Measurements from ENCODE around the gene CD59.

DNA sequence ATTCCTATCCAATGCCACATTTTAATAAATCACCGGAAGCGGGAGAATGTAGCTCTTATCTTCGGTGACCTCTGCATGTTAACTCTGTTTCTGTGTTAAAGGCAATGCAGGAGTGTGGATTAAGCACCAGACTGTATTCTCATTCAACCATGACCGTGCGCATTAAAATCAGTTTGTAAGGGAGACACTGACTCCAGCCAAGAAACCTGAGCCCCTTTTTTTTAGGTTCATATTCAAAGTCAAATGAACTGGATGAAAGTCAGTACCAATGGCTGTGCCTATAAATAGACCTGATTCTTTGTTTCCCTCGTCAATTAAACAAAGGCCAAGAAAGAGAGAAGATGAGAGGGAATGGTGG lies 67.8 kb downstream of the CD59 start:
- TF ChIP-seq, protein P1, sequence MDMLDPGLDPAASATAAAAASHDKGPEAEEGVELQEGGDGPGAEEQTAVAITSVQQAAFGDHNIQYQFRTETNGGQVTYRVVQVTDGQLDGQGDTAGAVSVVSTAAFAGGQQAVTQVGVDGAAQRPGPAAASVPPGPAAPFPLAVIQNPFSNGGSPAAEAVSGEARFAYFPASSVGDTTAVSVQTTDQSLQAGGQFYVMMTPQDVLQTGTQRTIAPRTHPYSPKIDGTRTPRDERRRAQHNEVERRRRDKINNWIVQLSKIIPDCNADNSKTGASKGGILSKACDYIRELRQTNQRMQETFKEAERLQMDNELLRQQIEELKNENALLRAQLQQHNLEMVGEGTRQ (IDR thresholded peaks at IDR 0.05): no peak
- TF ChIP-seq RARB (CRISPR knock-in tag; IDR thresholded peaks at IDR 0.05) (no peak), EP300 (IDR thresholded peaks at IDR 0.05) (no peak), RFX5 (IDR thresholded peaks at IDR 0.05) (no peak), ZC3H11A (IDR thresholded peaks at IDR 0.05) (no peak), JUN (IDR thresholded peaks at IDR 0.05) (no peak), CHD4 (IDR thresholded peaks at IDR 0.05; ENCODE audit: borderline replicate concordance) (no peak), KDM1A (IDR thresholded peaks at IDR 0.05; ENCODE audit: low read depth) (no peak), POLR2A (IDR thresholded peaks at IDR 0.05; ENCODE audit: low read length) (no peak)
- TF ChIP-seq, protein P2, sequence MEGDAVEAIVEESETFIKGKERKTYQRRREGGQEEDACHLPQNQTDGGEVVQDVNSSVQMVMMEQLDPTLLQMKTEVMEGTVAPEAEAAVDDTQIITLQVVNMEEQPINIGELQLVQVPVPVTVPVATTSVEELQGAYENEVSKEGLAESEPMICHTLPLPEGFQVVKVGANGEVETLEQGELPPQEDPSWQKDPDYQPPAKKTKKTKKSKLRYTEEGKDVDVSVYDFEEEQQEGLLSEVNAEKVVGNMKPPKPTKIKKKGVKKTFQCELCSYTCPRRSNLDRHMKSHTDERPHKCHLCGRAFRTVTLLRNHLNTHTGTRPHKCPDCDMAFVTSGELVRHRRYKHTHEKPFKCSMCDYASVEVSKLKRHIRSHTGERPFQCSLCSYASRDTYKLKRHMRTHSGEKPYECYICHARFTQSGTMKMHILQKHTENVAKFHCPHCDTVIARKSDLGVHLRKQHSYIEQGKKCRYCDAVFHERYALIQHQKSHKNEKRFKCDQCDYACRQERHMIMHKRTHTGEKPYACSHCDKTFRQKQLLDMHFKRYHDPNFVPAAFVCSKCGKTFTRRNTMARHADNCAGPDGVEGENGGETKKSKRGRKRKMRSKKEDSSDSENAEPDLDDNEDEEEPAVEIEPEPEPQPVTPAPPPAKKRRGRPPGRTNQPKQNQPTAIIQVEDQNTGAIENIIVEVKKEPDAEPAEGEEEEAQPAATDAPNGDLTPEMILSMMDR (IDR thresholded peaks at IDR 0.05): no peak

All from A549 (cell line).